ENCODE measurements around the gene TBX18. TPM values are rescaled to one million over a fixed set of nuclear protein-coding genes. Genes with fewer than 3 reads are reported as not detected.
A peak's percentile ranks its signal among the peaks of the same experiment; 100 is the strongest.

TBX18 gene
- total RNA-seq, 1 donor from 2014 or later: 1.0 TPM

DNA sequence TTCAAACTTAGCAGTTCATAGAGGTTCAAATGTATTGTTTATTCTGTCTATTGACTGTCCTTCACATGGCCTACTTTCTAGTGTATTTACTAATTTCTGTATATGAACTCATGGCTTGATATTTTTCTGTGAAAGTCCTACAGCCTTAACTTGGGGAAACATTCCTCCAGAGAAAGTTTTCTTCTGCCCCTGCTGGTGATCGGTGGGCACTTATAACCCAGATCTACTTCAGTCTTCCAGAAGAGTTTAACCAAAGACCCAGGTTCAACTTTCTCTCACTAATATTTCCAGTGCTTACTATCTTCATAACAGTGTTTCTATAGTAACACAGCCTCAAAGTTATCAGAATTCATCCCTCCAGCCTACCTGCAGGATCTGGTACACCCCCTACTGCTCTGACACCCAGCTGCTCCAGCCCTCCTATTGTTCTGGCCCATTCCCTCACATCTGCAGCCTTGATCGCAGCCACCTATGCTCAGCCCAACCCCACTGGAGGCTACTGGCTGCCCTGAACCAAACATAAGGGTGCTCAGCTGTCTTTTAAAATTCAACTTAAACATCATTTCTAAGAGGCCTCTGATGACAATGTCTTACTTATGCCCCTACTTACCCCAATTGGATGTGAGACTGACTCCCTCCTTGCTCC lies 72.3 kb downstream of the TBX18 start:
- ATAC-seq (no peak), DNase-seq (no peak)
- no peaks in the 10 kb centered on the region for H3K27me3 ChIP-seq
- H3K27ac ChIP-seq: no peak overlapping the region
- H3K4me3 ChIP-seq: no peak overlapping the region
- TF ChIP-seq CTCF (IDR thresholded peaks at IDR 0.05): no peak
- H3K9me3 ChIP-seq: no peaks in the 10 kb centered on the region
- H3K4me1 ChIP-seq: no peaks in the 10 kb centered on the region
- no peaks in the 10 kb centered on the region for H3K36me3 ChIP-seq
- intact Hi-C loops (cut with DNase I): no loop called here

DNA sequence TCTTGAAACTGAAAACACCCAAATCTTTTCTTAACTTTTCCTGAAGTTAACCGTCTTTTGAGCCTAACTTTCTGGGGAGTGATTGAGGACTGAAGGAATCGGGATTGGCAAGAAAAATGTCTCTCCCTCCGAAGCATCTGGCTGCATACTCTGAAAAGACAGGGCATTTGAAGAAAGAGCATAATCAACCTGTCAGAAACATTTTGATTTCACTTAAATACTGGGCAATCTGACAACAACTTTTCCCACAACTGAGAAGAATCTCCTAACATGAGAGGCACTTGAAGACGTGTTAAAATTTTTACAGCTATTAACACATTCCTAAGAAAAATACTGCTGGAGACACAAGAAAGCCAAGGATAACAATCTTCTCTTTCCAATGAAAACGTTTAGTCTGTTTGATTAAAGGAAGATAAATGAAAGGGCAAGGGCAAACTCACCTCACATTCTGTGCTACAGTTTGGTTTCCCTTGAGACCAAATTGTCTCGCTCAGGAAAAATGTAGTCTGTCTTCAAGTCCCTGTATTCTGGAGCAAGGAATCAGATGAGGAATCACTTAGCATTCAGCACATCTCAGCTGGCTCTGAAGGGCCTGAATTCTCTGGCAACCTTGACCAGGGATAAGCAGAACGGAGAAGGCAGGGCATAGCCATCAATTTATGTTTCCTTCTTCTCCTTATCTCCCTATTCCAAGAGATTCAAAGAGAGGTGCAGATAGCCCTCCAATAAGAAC lies 76.1 kb downstream of the TBX18 start:
- H3K4me1 ChIP-seq: no peaks in the 10 kb centered on the region
- DNase-seq: no peak

DNA sequence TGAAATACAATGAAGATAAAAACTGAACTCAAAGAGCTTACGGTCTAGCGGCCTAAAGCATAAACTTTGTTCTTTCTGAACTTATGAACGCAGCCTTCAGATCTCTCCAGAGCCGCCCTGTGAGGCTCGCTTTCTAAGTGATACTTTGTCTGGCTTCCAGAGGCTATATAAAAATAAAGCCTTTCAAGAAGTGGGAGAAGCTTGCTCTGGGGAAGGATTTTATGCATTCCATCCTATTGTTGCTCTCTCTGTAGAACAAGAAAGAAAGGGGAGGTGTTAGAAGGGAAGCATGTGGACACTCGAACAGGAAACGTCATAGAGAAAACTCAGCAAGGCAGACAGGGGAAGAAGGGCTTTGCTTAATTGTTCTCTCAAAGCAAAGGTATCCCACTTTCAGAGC lies 77.0 kb downstream of the TBX18 start:
- Histone ChIP-seq H3K36me3 (no peaks in the 10 kb centered on the region), H3K27ac (no peak overlapping the region), H3K27me3 (no peaks in the 10 kb centered on the region), H3K4me3 (no peak overlapping the region), H3K4me1 (no peaks in the 10 kb centered on the region), H3K9me3 (no peaks in the 10 kb centered on the region)
- TF ChIP-seq CTCF (IDR thresholded peaks at IDR 0.05): no peak
- no peak for DNase-seq
- intact Hi-C loops (cut with DNase I): no loop called here
- no peak for ATAC-seq

More for the DNA sequence above, 76.1 kb downstream of the TBX18 start:
- TF ChIP-seq CTCF (IDR thresholded peaks at IDR 0.05): no peak
- no peak overlapping the region for H3K27ac ChIP-seq
- intact Hi-C loops (cut with DNase I): no loop called here
- ATAC-seq: no peak
- H3K27me3 ChIP-seq: no peaks in the 10 kb centered on the region
- H3K36me3 ChIP-seq: no peaks in the 10 kb centered on the region
- H3K9me3 ChIP-seq: no peaks in the 10 kb centered on the region
- no peak overlapping the region for H3K4me3 ChIP-seq

GRCh38 chr6:84685983-84686584 lies 78.3 kb downstream of the TBX18 start:
- TF ChIP-seq CTCF (IDR thresholded peaks at IDR 0.05): peak; percentile 27
- DNase-seq: no peak
- no peak for ATAC-seq
- Histone ChIP-seq H3K36me3 (no peaks in the 10 kb centered on the region), H3K4me1 (no peaks in the 10 kb centered on the region), H3K9me3 (no peaks in the 10 kb centered on the region), H3K4me3 (no peak overlapping the region), H3K27ac (no peak overlapping the region), H3K27me3 (no peaks in the 10 kb centered on the region)
- intact Hi-C loops (cut with DNase I): no loop called here

- Histone ChIP-seq H3K27me3 (no peaks in the 10 kb centered on the region), H3K4me1 (no peaks in the 10 kb centered on the region), H3K27ac (no peak overlapping the region), H3K4me3 (no peak overlapping the region), H3K9me3 (no peaks in the 10 kb centered on the region), H3K36me3 (no peaks in the 10 kb centered on the region)
- ATAC-seq (no peak), DNase-seq (no peak)
- TF ChIP-seq CTCF (IDR thresholded peaks at IDR 0.05): no peak
- intact Hi-C loops (cut with DNase I): no loop called here
Measured at GRCh38 chr6:84681693-84682326, 82.6 kb downstream of the TBX18 start.
